Measurements from ENCODE around the gene ISG15. TPM values are rescaled to one million over a fixed set of nuclear protein-coding genes. Genes with fewer than 3 reads are reported as not detected.

ISG15 gene
- total and polyA plus RNA-seq, 2 of the 13 experiments (the other 11 are each of a cell fraction or from before 2014, with no cell fraction given): 42.1 to 54.9 TPM

DNA sequence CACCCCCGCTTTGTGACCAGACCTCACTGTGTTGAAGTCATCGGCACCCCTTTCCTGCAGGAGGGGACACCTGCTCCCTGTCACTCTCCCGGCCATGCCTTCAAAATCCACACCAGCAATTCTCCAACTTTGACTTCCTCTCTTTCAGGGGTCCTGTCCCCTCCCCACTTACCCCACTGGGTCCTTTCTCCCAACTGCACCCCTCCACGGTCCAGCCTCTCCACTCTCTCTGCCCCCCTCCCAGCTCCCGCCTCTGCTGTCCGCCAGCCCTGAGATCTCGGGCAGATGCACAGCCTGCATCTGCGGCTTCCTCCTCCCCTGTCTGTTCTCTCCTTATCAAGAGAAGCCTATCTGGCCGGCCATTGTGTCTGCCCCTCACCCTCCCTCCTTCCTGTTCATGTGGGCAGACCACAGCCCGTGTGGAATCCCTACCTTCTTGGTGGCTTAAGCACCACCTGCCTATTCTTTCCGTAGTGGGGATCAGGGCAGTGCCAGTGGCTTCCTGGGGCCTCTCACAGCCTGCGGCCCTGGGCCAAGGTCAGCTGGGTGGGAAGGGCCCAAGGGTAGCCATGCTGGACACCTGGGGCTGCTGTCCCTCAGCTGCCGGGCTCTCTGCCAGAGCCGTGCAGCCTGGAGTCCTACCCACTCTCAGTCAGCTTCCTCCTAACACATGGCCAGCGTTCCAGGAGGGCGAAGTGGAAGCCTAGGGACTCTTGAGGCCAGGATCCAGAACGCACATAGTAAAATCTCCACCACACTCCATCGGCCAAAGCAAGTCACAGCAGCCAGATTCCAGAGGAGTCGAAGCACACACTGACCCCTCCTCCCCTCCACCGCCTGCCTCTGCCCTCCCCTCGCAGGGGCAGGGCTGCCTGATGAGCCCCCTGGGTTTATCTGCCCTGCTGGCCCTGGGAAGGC is 8.3 kb upstream of the ISG15 start (continued):
- TF ChIP-seq TAF15 (IDR thresholded peaks at IDR 0.05; ENCODE audit: low read depth, low read length, poor library complexity, severe bottlenecking): no peak
- TF ChIP-seq SETDB1 (CRISPR knock-in tag; IDR thresholded peaks at IDR 0.05; ENCODE audit: borderline replicate concordance): no peak
- TF ChIP-seq, protein P1, sequence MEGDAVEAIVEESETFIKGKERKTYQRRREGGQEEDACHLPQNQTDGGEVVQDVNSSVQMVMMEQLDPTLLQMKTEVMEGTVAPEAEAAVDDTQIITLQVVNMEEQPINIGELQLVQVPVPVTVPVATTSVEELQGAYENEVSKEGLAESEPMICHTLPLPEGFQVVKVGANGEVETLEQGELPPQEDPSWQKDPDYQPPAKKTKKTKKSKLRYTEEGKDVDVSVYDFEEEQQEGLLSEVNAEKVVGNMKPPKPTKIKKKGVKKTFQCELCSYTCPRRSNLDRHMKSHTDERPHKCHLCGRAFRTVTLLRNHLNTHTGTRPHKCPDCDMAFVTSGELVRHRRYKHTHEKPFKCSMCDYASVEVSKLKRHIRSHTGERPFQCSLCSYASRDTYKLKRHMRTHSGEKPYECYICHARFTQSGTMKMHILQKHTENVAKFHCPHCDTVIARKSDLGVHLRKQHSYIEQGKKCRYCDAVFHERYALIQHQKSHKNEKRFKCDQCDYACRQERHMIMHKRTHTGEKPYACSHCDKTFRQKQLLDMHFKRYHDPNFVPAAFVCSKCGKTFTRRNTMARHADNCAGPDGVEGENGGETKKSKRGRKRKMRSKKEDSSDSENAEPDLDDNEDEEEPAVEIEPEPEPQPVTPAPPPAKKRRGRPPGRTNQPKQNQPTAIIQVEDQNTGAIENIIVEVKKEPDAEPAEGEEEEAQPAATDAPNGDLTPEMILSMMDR (CRISPR knock-in tag; IDR thresholded peaks at IDR 0.05): no peak; the same call in 1 of the 2 replicates
- TF ChIP-seq THYN1 (CRISPR knock-in tag; IDR thresholded peaks at IDR 0.05; ENCODE audit: borderline replicate concordance, low read depth): no peak; the same call in 1 of the 2 replicates
- TF ChIP-seq, protein P2, sequence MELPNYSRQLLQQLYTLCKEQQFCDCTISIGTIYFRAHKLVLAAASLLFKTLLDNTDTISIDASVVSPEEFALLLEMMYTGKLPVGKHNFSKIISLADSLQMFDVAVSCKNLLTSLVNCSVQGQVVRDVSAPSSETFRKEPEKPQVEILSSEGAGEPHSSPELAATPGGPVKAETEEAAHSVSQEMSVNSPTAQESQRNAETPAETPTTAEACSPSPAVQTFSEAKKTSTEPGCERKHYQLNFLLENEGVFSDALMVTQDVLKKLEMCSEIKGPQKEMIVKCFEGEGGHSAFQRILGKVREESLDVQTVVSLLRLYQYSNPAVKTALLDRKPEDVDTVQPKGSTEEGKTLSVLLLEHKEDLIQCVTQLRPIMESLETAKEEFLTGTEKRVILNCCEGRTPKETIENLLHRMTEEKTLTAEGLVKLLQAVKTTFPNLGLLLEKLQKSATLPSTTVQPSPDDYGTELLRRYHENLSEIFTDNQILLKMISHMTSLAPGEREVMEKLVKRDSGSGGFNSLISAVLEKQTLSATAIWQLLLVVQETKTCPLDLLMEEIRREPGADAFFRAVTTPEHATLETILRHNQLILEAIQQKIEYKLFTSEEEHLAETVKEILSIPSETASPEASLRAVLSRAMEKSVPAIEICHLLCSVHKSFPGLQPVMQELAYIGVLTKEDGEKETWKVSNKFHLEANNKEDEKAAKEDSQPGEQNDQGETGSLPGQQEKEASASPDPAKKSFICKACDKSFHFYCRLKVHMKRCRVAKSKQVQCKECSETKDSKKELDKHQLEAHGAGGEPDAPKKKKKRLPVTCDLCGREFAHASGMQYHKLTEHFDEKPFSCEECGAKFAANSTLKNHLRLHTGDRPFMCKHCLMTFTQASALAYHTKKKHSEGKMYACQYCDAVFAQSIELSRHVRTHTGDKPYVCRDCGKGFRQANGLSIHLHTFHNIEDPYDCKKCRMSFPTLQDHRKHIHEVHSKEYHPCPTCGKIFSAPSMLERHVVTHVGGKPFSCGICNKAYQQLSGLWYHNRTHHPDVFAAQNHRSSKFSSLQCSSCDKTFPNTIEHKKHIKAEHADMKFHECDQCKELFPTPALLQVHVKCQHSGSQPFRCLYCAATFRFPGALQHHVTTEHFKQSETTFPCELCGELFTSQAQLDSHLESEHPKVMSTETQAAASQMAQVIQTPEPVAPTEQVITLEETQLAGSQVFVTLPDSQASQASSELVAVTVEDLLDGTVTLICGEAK (IDR thresholded peaks at IDR 0.05): no peak
- TF ChIP-seq, protein P2 (CRISPR knock-in tag; IDR thresholded peaks at IDR 0.05): peak; percentile 70; the same call in 1 of the 2 replicates
- TF ChIP-seq ZBTB20 (CRISPR knock-in tag; IDR thresholded peaks at IDR 0.05; ENCODE audit: borderline replicate concordance, low read depth): no peak
- no peak for TF ChIP-seq NFE2L1 (CRISPR knock-in tag; IDR thresholded peaks at IDR 0.05; ENCODE audit: borderline replicate concordance)
- TF ChIP-seq, protein P3, sequence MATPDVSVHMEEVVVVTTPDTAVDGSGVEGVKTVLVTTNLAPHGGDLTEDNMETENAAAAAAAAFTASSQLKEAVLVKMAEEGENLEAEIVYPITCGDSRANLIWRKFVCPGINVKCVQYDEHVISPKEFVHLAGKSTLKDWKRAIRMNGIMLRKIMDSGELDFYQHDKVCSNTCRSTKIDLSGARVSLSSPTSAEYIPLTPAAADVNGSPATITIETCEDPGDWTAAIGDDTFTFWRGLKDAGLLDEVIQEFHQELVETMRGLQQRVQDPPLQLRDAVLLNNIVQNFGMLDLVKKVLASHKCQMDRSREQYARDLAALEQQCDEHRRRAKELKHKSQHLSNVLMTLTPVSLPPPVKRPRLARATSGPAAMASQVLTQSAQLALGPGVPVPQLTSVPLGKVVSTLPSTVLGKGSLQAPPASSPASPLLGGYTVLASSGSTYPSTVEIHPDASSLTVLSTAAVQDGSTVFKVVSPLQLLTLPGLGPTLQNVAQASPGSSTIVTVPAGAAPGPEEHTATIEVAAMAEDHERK (CRISPR knock-in tag; IDR thresholded peaks at IDR 0.05; ENCODE audit: low read depth): no peak
- TF ChIP-seq U2AF1 (optimal IDR thresholded peaks at IDR 0.05; ENCODE audit: low read depth, low read length): no peak
- TF ChIP-seq, protein P4, sequence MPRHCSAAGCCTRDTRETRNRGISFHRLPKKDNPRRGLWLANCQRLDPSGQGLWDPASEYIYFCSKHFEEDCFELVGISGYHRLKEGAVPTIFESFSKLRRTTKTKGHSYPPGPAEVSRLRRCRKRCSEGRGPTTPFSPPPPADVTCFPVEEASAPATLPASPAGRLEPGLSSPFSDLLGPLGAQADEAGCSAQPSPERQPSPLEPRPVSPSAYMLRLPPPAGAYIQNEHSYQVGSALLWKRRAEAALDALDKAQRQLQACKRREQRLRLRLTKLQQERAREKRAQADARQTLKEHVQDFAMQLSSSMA (CRISPR knock-in tag; IDR thresholded peaks at IDR 0.05): no peak
- TF ChIP-seq XRCC5 (optimal IDR thresholded peaks at IDR 0.05; ENCODE audit: low read length): no peak
- TF ChIP-seq RARG (CRISPR knock-in tag; IDR thresholded peaks at IDR 0.05; ENCODE audit: low read depth): no peak; the same call in 1 of the 2 replicates
- TF ChIP-seq ISX (CRISPR knock-in tag; conservative IDR thresholded peaks at IDR 0.05): no peak

Data from HepG2 (cell line).